OCI-LY1 (cell line): ENCODE measurements around the gene RBM38.
A peak's percentile ranks its signal among the peaks of the same experiment; 100 is the strongest.

Experiments
- H2AFZ ChIP-seq: fragments of 200-600 bp; sonication (generic), shearing (Covaris generic); 2 replicates; pipeline ENCODE4 v1.6.0; 2014; ENCODE audit warnings: antibody characterized with exemption, mild to moderate bottlenecking, low read length
- H3F3A ChIP-seq: fragments of 200-600 bp; sonication (generic), shearing (Covaris generic); 2 replicates; pipeline ENCODE4 v1.6.0; 2014; ENCODE audit warnings: mild to moderate bottlenecking, antibody characterized with exemption, low read length, moderate library complexity; ENCODE audit not compliant: insufficient read depth
- H3K27ac ChIP-seq: fragments of 200-600 bp; sonication (generic); 2 replicates; pipeline ENCODE4 v1.5.1; 2014; ENCODE audit warnings: low read length, mixed run types, mild to moderate bottlenecking, low read depth; ENCODE audit not compliant: poor library complexity, severe bottlenecking
- H3K27me3 ChIP-seq: fragments of 200-600 bp; sonication (generic); 2 replicates; pipeline ENCODE4 v1.6.0; 2014; ENCODE audit warnings: antibody characterized with exemption, mild to moderate bottlenecking, low read length, moderate library complexity; ENCODE audit not compliant: insufficient read depth
- H3K36me3 ChIP-seq: fragments of 200-600 bp; sonication (generic); 2 replicates; pipeline ENCODE4 v1.6.1; 2014; ENCODE audit warnings: mild to moderate bottlenecking, antibody characterized with exemption, low read length, moderate library complexity, mixed read lengths; ENCODE audit not compliant: insufficient read depth
- H3K4me1 ChIP-seq: fragments of 200-600 bp; sonication (generic); 2 replicates; pipeline ENCODE4 v1.5.1; 2014; ENCODE audit warnings: mild to moderate bottlenecking, low read length, moderate library complexity; ENCODE audit not compliant: insufficient read depth, severe bottlenecking
- H3K4me2 ChIP-seq: fragments of 200-600 bp; sonication (generic), shearing (Covaris generic); 2 replicates; pipeline ENCODE4 v1.6.1; 2014; ENCODE audit warnings: low read length
- H3K4me3 ChIP-seq: fragments of 200-600 bp; sonication (generic); 2 replicates; pipeline ENCODE4 v1.5.1; 2014; ENCODE audit warnings: low read length, low read depth, mild to moderate bottlenecking, mixed read lengths; ENCODE audit not compliant: poor library complexity, severe bottlenecking
- H3K79me2 ChIP-seq: fragments of 200-600 bp; shearing (Covaris generic); 2 replicates; pipeline ENCODE4 v1.6.1; 2016; ENCODE audit warnings: mixed run types, low read length, mixed read lengths; ENCODE audit not compliant: insufficient read depth
- H3K9ac ChIP-seq: fragments of 200-600 bp; sonication (generic), shearing (Covaris generic); 2 replicates; pipeline ENCODE4 v1.6.1; 2014; ENCODE audit warnings: mild to moderate bottlenecking, low read length, mixed read lengths
- H3K9me2 ChIP-seq: fragments of 200-600 bp; sonication (generic), shearing (Covaris generic); 2 replicates; pipeline ENCODE4 v1.6.1; 2014; ENCODE audit warnings: low read depth, mild to moderate bottlenecking, low read length, mixed read lengths
- H3K9me3 ChIP-seq: fragments of 200-600 bp; shearing (Covaris generic); 2 replicates; pipeline ENCODE4 v1.6.1; 2014; ENCODE audit warnings: low read length, mixed read lengths
- H4K20me1 ChIP-seq: fragments of 200-600 bp; sonication (generic), shearing (Covaris generic); 2 replicates; pipeline ENCODE4 v1.6.0; 2016; ENCODE audit warnings: mild to moderate bottlenecking, low read length; ENCODE audit not compliant: insufficient read depth
- CTCF ChIP-seq: fragments of 200-600 bp; sonication (generic), shearing (Covaris generic); IDR thresholded peaks from 2 replicates; pipeline ENCODE4 v1.5.1; 2017; ENCODE audit warnings: mild to moderate bottlenecking, antibody characterized with exemption, low read length, moderate library complexity, mixed read lengths
- EZH2 ChIP-seq: fragments of 200-600 bp; sonication (generic), shearing (Covaris generic); IDR thresholded peaks from 2 replicates; pipeline ENCODE4 v1.8.0; 2017; ENCODE audit warnings: borderline replicate concordance, mixed run types, mild to moderate bottlenecking, antibody characterized with exemption, low read length, moderate library complexity, mixed read lengths

The RBM38 gene

GRCh38 chr20:57374343-57374930 is 16.8 kb upstream of the RBM38 start:
- H4K20me1 ChIP-seq, result no peaks in the 10 kb centered on the region
- peak overlapping the region; percentile 56 for H3K9ac ChIP-seq
- H3K4me1 ChIP-seq, result peaks cover 21% of the 10 kb centered on the region
- no peak for TF ChIP-seq EZH2
- TF ChIP-seq CTCF, result no peak
- no peak overlapping the region for H2AFZ ChIP-seq
- H3K9me3 ChIP-seq, result no peaks in the 10 kb centered on the region
- peak overlapping the region; percentile 52 for H3K4me2 ChIP-seq
- no peaks in the 10 kb centered on the region for H3F3A ChIP-seq
- no peaks in the 10 kb centered on the region for H3K27me3 ChIP-seq
- H3K9me2 ChIP-seq, result no peaks in the 10 kb centered on the region
- peak overlapping the region; percentile 85 for H3K27ac ChIP-seq
- no peaks in the 10 kb centered on the region for H3K79me2 ChIP-seq
- peak overlapping the region; percentile 22 for H3K4me3 ChIP-seq
- H3K36me3 ChIP-seq, result peaks cover 100% of the 10 kb centered on the region

GRCh38 chr20:57374931-57375651 is 16.1 kb upstream of the RBM38 start:
- H3K9me2 ChIP-seq, result no peaks in the 10 kb centered on the region
- H4K20me1 ChIP-seq, result no peaks in the 10 kb centered on the region

GRCh38 chr20:57375652-57376230 is 15.5 kb upstream of the RBM38 start:
- Histone ChIP-seq H3K27me3 (no peaks in the 10 kb centered on the region), H3K36me3 (peaks cover 100% of the 10 kb centered on the region), H3K4me2 (peak overlapping the region; percentile 52; the same call in 1 of the 2 replicates), H3F3A (no peaks in the 10 kb centered on the region), H3K27ac (peak overlapping the region; percentile 85), H3K4me1 (peaks cover 32% of the 10 kb centered on the region), H3K9ac (peak overlapping the region; percentile 56; the same call in 1 of the 2 replicates), H3K9me2 (no peaks in the 10 kb centered on the region), H2AFZ (no peak overlapping the region), H3K4me3 (no peak overlapping the region), H3K9me3 (no peaks in the 10 kb centered on the region), H4K20me1 (no peaks in the 10 kb centered on the region), H3K79me2 (no peaks in the 10 kb centered on the region)
- no peak for TF ChIP-seq CTCF
- TF ChIP-seq EZH2, result no peak

More at GRCh38 chr20:57374931-57375651, 16.1 kb upstream of the RBM38 start:
- no peak overlapping the region for H2AFZ ChIP-seq
- TF ChIP-seq EZH2 (no peak), CTCF (no peak)
- no peaks in the 10 kb centered on the region for H3F3A ChIP-seq
- H3K27me3 ChIP-seq, result no peaks in the 10 kb centered on the region
- H3K9ac ChIP-seq, result peak overlapping the region; percentile 56
- no peaks in the 10 kb centered on the region for H3K79me2 ChIP-seq
- peak overlapping the region; percentile 85 for H3K27ac ChIP-seq
- peak overlapping the region; percentile 22 for H3K4me3 ChIP-seq
- peak overlapping the region; percentile 52 for H3K4me2 ChIP-seq
- H3K4me1 ChIP-seq, result peaks cover 28% of the 10 kb centered on the region
- H3K9me3 ChIP-seq, result no peaks in the 10 kb centered on the region
- peaks cover 100% of the 10 kb centered on the region for H3K36me3 ChIP-seq
